Gastroesophageal sphincter (tissue), 3 donors: ENCODE data around the gene PSMA8.

ENCODE experiments used
- CTCF ChIP-seq, 4 experiments: fragments of 200-600 bp in 2 of 4; fragments of 450-650 bp in 2 of 4; sonication (generic) in 1 of 4; IDR thresholded peaks; one replicate each; pipeline ENCODE4 v1.5.1; 2017 to 2019; ENCODE audit warnings: antibody characterized with exemption in 4 of 4, mild to moderate bottlenecking in 2 of 4, moderate library complexity in 2 of 4
- EP300 ChIP-seq: sonication (generic); formaldehyde crosslinking; IDR thresholded peaks from one replicate; pipeline ENCODE4 v1.6.1; 2017; ENCODE audit warnings: antibody characterized with exemption, mild to moderate bottlenecking
- POLR2A ChIP-seq, 2 donors: fragments of 450-650 bp; IDR thresholded peaks; one replicate each; pipeline ENCODE4 v1.6.1; 2017; ENCODE audit warnings: antibody characterized with exemption in 2 of 2, mild to moderate bottlenecking in 2 of 2, moderate library complexity in 1 of 2
- POLR2AphosphoS5 ChIP-seq: sonication (generic); formaldehyde crosslinking; IDR thresholded peaks from one replicate; pipeline ENCODE4 v1.6.1; 2017; ENCODE audit warnings: antibody characterized with exemption

DNA sequence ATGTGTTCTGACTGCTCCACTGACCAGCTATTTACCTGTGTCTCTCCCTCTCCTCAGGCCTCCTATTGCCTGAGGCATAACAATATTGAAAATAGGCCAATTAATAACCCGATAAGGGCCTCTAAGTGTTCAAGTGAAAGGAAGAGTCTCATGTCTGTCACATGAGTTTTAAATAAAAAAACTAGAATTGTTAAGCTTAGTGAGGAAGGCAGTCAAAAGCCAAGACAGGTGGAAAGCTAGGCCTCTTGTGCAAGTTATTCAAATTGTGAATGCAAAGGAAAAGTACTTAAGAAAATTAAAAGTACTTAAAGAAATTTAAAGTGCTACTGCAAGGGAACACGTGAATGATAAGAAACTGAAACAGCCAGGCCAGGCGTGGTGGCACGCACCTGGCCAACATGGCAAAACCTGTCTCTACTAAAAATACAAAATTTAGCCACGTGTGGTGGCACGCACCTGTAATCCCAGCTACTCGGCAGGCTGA is 47.7 kb downstream of the PSMA8 start:
- TF ChIP-seq CTCF (IDR thresholded peaks at IDR 0.05) (no peak), EP300 (no peak), POLR2A (IDR thresholded peaks at IDR 0.05) (no peak), POLR2AphosphoS5 (no peak)
